ENCODE data around the gene DOCK4.

DNA sequence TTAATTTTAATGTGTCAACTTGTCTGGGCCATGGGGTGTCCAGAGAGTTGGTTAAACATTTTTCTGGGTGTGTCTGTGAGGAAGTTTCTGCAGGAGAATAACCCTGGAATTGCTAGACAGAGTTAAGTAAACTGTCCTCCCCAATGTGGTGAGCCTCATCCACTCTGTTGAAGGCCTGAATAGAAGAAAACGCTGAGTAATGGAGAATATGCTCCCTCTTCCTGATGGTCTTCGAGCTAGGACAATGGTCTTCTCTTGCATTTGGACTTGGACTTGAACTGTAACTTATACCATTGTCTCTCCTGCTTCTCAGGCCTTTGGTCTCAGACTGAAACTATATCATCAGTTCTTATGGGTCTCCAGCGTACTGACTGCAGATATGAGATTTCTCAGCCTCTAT, 347.9 kb downstream of the DOCK4 start:
- TF ChIP-seq, protein P1, sequence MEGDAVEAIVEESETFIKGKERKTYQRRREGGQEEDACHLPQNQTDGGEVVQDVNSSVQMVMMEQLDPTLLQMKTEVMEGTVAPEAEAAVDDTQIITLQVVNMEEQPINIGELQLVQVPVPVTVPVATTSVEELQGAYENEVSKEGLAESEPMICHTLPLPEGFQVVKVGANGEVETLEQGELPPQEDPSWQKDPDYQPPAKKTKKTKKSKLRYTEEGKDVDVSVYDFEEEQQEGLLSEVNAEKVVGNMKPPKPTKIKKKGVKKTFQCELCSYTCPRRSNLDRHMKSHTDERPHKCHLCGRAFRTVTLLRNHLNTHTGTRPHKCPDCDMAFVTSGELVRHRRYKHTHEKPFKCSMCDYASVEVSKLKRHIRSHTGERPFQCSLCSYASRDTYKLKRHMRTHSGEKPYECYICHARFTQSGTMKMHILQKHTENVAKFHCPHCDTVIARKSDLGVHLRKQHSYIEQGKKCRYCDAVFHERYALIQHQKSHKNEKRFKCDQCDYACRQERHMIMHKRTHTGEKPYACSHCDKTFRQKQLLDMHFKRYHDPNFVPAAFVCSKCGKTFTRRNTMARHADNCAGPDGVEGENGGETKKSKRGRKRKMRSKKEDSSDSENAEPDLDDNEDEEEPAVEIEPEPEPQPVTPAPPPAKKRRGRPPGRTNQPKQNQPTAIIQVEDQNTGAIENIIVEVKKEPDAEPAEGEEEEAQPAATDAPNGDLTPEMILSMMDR (IDR thresholded peaks at IDR 0.05), result no peak
- no peak for TF ChIP-seq POLR2AphosphoS5 (IDR thresholded peaks at IDR 0.05)
